SK-N-SH treated with all-trans-retinoic acid at 6 μM for 48 hours (cell line): Measurements from ENCODE around the gene PHF21B.

Source experiments
- ARNTL ChIP-seq: fragments of 450-650 bp; formaldehyde crosslinking; IDR thresholded peaks from 2 replicates; pipeline ENCODE4 v1.5.0; 2020; ENCODE audit warnings: low read depth, mild to moderate bottlenecking, moderate library complexity, borderline replicate concordance
- CSDC2 ChIP-seq: fragments of 250-450 bp; sonication (Bioruptor Pico); IDR thresholded peaks from 2 replicates; pipeline ENCODE4 v1.5.0; 2020; ENCODE audit warnings: mild to moderate bottlenecking, moderate library complexity
- PATZ1 ChIP-seq: fragments of 250-450 bp; sonication (Bioruptor Pico); IDR thresholded peaks from 2 replicates; pipeline ENCODE4 v1.8.0; 2020; ENCODE audit warnings: mild to moderate bottlenecking, moderate library complexity, borderline replicate concordance
- TF ChIP-seq, protein P1 (sequence below): fragments of 250-450 bp; sonication (Bioruptor Pico); IDR thresholded peaks from 2 replicates; pipeline ENCODE4 v1.5.0; 2020; ENCODE audit warnings: mild to moderate bottlenecking, moderate library complexity

GRCh38 chr22:44850946-44851345 lies 158.9 kb downstream of the PHF21B start:
- TF ChIP-seq PATZ1 (no peak), CSDC2 (CRISPR knock-in tag) (no peak), ARNTL (CRISPR knock-in tag) (no peak)
- TF ChIP-seq, protein P1, sequence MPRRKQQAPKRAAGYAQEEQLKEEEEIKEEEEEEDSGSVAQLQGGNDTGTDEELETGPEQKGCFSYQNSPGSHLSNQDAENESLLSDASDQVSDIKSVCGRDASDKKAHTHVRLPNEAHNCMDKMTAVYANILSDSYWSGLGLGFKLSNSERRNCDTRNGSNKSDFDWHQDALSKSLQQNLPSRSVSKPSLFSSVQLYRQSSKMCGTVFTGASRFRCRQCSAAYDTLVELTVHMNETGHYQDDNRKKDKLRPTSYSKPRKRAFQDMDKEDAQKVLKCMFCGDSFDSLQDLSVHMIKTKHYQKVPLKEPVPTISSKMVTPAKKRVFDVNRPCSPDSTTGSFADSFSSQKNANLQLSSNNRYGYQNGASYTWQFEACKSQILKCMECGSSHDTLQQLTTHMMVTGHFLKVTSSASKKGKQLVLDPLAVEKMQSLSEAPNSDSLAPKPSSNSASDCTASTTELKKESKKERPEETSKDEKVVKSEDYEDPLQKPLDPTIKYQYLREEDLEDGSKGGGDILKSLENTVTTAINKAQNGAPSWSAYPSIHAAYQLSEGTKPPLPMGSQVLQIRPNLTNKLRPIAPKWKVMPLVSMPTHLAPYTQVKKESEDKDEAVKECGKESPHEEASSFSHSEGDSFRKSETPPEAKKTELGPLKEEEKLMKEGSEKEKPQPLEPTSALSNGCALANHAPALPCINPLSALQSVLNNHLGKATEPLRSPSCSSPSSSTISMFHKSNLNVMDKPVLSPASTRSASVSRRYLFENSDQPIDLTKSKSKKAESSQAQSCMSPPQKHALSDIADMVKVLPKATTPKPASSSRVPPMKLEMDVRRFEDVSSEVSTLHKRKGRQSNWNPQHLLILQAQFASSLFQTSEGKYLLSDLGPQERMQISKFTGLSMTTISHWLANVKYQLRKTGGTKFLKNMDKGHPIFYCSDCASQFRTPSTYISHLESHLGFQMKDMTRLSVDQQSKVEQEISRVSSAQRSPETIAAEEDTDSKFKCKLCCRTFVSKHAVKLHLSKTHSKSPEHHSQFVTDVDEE (CRISPR knock-in tag), result no peak
